Mesenchymal stem cell (in vitro differentiated cells and primary cell): ENCODE data around the gene ZFP57. TPM values are rescaled to one million over a fixed set of nuclear protein-coding genes. Genes with fewer than 3 reads are reported as not detected.

ENCODE experiments used
- DNase-seq: peaks from one replicate; pipeline ENCODE4 v3.0.0-alpha.2; 2013
- H2AFZ ChIP-seq: one replicate; pipeline ENCODE4 v1.6.1; 2013; ENCODE audit warnings: low read depth, mild to moderate bottlenecking, control low read depth, inconsistent platforms, low read length, moderate library complexity
- H2AK5ac ChIP-seq: 2 replicates; pipeline ENCODE4 v1.6.1; 2013; ENCODE audit warnings: low read length, moderate library complexity, mild to moderate bottlenecking, inconsistent platforms; ENCODE audit not compliant: severe bottlenecking
- H2BK120ac ChIP-seq: one replicate; pipeline ENCODE4 v1.6.1; 2013; ENCODE audit warnings: low read depth, mild to moderate bottlenecking, inconsistent platforms, low read length, moderate library complexity
- H2BK12ac ChIP-seq, 2 experiments: one replicate each; pipeline ENCODE4 v1.6.1; 2013; ENCODE audit warnings: inconsistent platforms in 2 of 2, low read length in 2 of 2, mild to moderate bottlenecking in 2 of 2, moderate library complexity in 2 of 2, control low read depth in 1 of 2
- H2BK15ac ChIP-seq: one replicate; pipeline ENCODE4 v1.6.1; 2013; ENCODE audit warnings: mild to moderate bottlenecking, low read depth, inconsistent platforms; ENCODE audit not compliant: poor library complexity, severe bottlenecking
- H2BK5ac ChIP-seq: 2 replicates; pipeline ENCODE4 v1.6.1; 2013; ENCODE audit warnings: low read depth, mild to moderate bottlenecking, low read length, control low read depth, inconsistent platforms; ENCODE audit not compliant: poor library complexity, severe bottlenecking
- H3K14ac ChIP-seq, 2 experiments: one replicate each; pipeline ENCODE4 v1.6.1; 2013; ENCODE audit warnings: inconsistent platforms in 2 of 2, low read length in 2 of 2, control low read depth in 1 of 2, mild to moderate bottlenecking in 1 of 2, moderate library complexity in 1 of 2
- H3K18ac ChIP-seq, 2 experiments: one replicate each; pipeline ENCODE4 v1.6.1; 2013; ENCODE audit warnings: inconsistent platforms in 2 of 2, low read length in 2 of 2, control low read depth in 1 of 2, low read depth in 1 of 2, mild to moderate bottlenecking in 1 of 2
- H3K23ac ChIP-seq, 2 experiments: one replicate each; pipeline ENCODE4 v1.6.1; 2013; ENCODE audit warnings: inconsistent platforms in 2 of 2, low read length in 2 of 2, mild to moderate bottlenecking in 2 of 2, moderate library complexity in 2 of 2, control low read depth in 1 of 2
- H3K27ac ChIP-seq: 2 replicates; pipeline ENCODE4 v1.5.1; 2013; ENCODE audit warnings: mild to moderate bottlenecking, moderate library complexity, low read length, control low read depth, inconsistent platforms; ENCODE audit not compliant: poor library complexity, severe bottlenecking
- H3K27me3 ChIP-seq, 2 experiments: 2 replicates each; pipeline versions ENCODE4 v1.6.1 to v1.7.0; 2013; ENCODE audit warnings: low read length in 2 of 2, mild to moderate bottlenecking in 2 of 2, moderate library complexity in 2 of 2, control low read depth in 1 of 2, inconsistent platforms in 1 of 2; ENCODE audit not compliant: control insufficient read depth in 1 of 2, insufficient read depth in 1 of 2
- H3K36me3 ChIP-seq, 2 experiments: 2 replicates each; pipeline versions ENCODE4 v1.6.1 to v1.7.0; 2013; ENCODE audit warnings: low read length in 2 of 2, control low read depth in 1 of 2, inconsistent platforms in 1 of 2, low read depth in 1 of 2, mild to moderate bottlenecking in 1 of 2; ENCODE audit not compliant: insufficient read depth in 2 of 2, control insufficient read depth in 1 of 2
- H3K4ac ChIP-seq, 2 experiments: one replicate each; pipeline ENCODE4 v1.6.1; 2013; ENCODE audit warnings: inconsistent platforms in 2 of 2, low read length in 2 of 2, mild to moderate bottlenecking in 2 of 2, moderate library complexity in 2 of 2, control low read depth in 1 of 2, low read depth in 1 of 2
- H3K4me1 ChIP-seq: 2 replicates; pipeline ENCODE4 v1.6.1; 2013; ENCODE audit warnings: low read depth, low read length, control low read depth; ENCODE audit not compliant: control insufficient read depth, insufficient read depth
- H3K4me2 ChIP-seq: 2 replicates; pipeline ENCODE4 v1.6.1; 2013; ENCODE audit warnings: low read length, mild to moderate bottlenecking, inconsistent platforms; ENCODE audit not compliant: poor library complexity, severe bottlenecking
- H3K4me3 ChIP-seq, 2 experiments: 2 replicates each; pipeline versions ENCODE4 v1.5.1 to v1.7.0; 2013; ENCODE audit warnings: low read length in 2 of 2, mild to moderate bottlenecking in 2 of 2, control low read depth in 1 of 2, low read depth in 1 of 2; ENCODE audit not compliant: insufficient read depth in 1 of 2
- H3K79me1 ChIP-seq: replicated peaks from 2 replicates; pipeline ENCODE4 v1.6.1; 2013; ENCODE audit warnings: mild to moderate bottlenecking, control low read depth, low read length, inconsistent platforms; ENCODE audit not compliant: poor library complexity, severe bottlenecking
- H3K9ac ChIP-seq: 2 replicates; pipeline ENCODE4 v1.7.0; 2013; ENCODE audit warnings: mild to moderate bottlenecking, low read length, moderate library complexity
- H3K9me3 ChIP-seq: 2 replicates; pipeline ENCODE4 v1.7.0; 2013; ENCODE audit warnings: mild to moderate bottlenecking, low read length; ENCODE audit not compliant: control insufficient read depth
- H4K8ac ChIP-seq: one replicate; pipeline ENCODE4 v1.6.1; 2013; ENCODE audit warnings: inconsistent platforms, mild to moderate bottlenecking, low read length, moderate library complexity
- H4K91ac ChIP-seq: one replicate; pipeline ENCODE4 v1.6.1; 2013; ENCODE audit warnings: mild to moderate bottlenecking, low read length, inconsistent platforms
- WGBS: methylation state at CpG from one replicate; pipeline ENCODE4 v1.1.7; 2013; ENCODE audit warnings: mixed read lengths; 5-methylcytosine and 5-hydroxymethylcytosine counted together
- polyA plus RNA-seq, 2 experiments: library from polyadenylated mRNA; stranded (reverse); fragments of 200-250 nt; gene quantifications; one replicate each; pipeline ENCODE4 v1.2.3, GENCODE V29; 2013

Gene ZFP57
- not detected for polyA plus RNA-seq (2013, experiment 1 of 2)
- polyA plus RNA-seq (2013, experiment 2 of 2), result not detected

GRCh38 chr6:29680904-29681303 is at the start of gene ZFP57:
Gene ZFP57, minus strand, starts transcription at chr6:29681152. Its CDS starts 4,149 bp downstream, at chr6:29677003.
- H3K4me1 ChIP-seq, result peaks cover 2% of the 10 kb centered on the region
- no peak within 1 kb of the TSS for H2BK15ac ChIP-seq
- no peak within 1 kb of the TSS for H3K27ac ChIP-seq
- H2AK5ac ChIP-seq, result no peak within 1 kb of the TSS
- no peak within 1 kb of the TSS for H4K91ac ChIP-seq
- no peak within 1 kb of the TSS for H3K18ac ChIP-seq
- no peak within 1 kb of the TSS for H4K8ac ChIP-seq
- H2BK120ac ChIP-seq, result no peak within 1 kb of the TSS
- H3K14ac ChIP-seq, result no peak within 1 kb of the TSS
- H3K4me2 ChIP-seq, result no peak within 1 kb of the TSS
- no peak within 1 kb of the TSS for H3K9ac ChIP-seq
- no peak within 1 kb of the TSS for H3K4ac ChIP-seq
- H3K27me3 ChIP-seq, result peaks cover 4 to 30% of the 10 kb centered on the region in 2 experiments
- H2BK5ac ChIP-seq, result no peak within 1 kb of the TSS
- no peak within 1 kb of the TSS for H2AFZ ChIP-seq
- no peak for DNase-seq
- no peaks in the 10 kb centered on the region for H3K36me3 ChIP-seq
- H3K79me1 ChIP-seq, result no peaks in the 10 kb centered on the region
- H3K4me3 ChIP-seq, result no peak within 1 kb of the TSS
- 97% methylated on average over 31 of the region's 31 CpGs for WGBS
- peaks cover 7% of the 10 kb centered on the region for H3K9me3 ChIP-seq
- no peak within 1 kb of the TSS for H2BK12ac ChIP-seq
- H3K23ac ChIP-seq, result no peak within 1 kb of the TSS

GRCh38 chr6:29730575-29731126 is 49.7 kb upstream of the ZFP57 start:
- H3K79me1 ChIP-seq, result no peaks in the 10 kb centered on the region
- H3K23ac ChIP-seq, result no peak overlapping the region
- no peak overlapping the region for H3K4me2 ChIP-seq
- no peaks in the 10 kb centered on the region for H3K4me1 ChIP-seq
- H3K4me3 ChIP-seq, result no peak overlapping the region
- no peak overlapping the region for H2BK120ac ChIP-seq
- H2AFZ ChIP-seq, result no peak overlapping the region
- no peak overlapping the region for H4K91ac ChIP-seq
- peaks cover 0 to under 1% of the 10 kb centered on the region in 2 experiments for H3K27me3 ChIP-seq
- 31% methylated on average over 6 of the region's 7 CpGs for WGBS
- no peak overlapping the region for H2BK12ac ChIP-seq
- H3K18ac ChIP-seq, result no peak overlapping the region
- H3K27ac ChIP-seq, result no peak overlapping the region
- no peaks in the 10 kb centered on the region for H3K9me3 ChIP-seq
- no peak for DNase-seq
- peaks cover 0 to 4% of the 10 kb centered on the region in 2 experiments for H3K36me3 ChIP-seq
- no peak overlapping the region for H2AK5ac ChIP-seq
- no peak overlapping the region for H3K9ac ChIP-seq
- H3K4ac ChIP-seq, result no peak overlapping the region
- no peak overlapping the region for H2BK5ac ChIP-seq
- no peak overlapping the region for H3K14ac ChIP-seq
- H4K8ac ChIP-seq, result no peak overlapping the region
- no peak overlapping the region for H2BK15ac ChIP-seq

- Histone ChIP-seq H3K4me3 (no peak overlapping the region), H3K4me1 (no peaks in the 10 kb centered on the region), H2BK5ac (no peak overlapping the region), H4K91ac (no peak overlapping the region), H3K36me3 (peaks cover 0 to 5% of the 10 kb centered on the region in 2 experiments), H4K8ac (no peak overlapping the region), H2AK5ac (no peak overlapping the region), H3K18ac (no peak overlapping the region), H2BK120ac (no peak overlapping the region), H3K14ac (no peak overlapping the region), H3K4me2 (no peak overlapping the region), H3K27ac (no peak overlapping the region), H3K4ac (no peak overlapping the region), H2AFZ (no peak overlapping the region), H3K9me3 (no peaks in the 10 kb centered on the region), H2BK12ac (no peak overlapping the region), H3K23ac (no peak overlapping the region), H3K27me3 (peaks cover 0 to 6% of the 10 kb centered on the region in 2 experiments), H3K79me1 (no peaks in the 10 kb centered on the region), H3K9ac (no peak overlapping the region), H2BK15ac (no peak overlapping the region)
- no peak for DNase-seq
- 65% methylated on average over 4 of the region's 6 CpGs for WGBS
Observed at GRCh38 chr6:29729774-29730328, 48.9 kb upstream of the ZFP57 start.

GRCh38 chr6:29728875-29729270 is 47.9 kb upstream of the ZFP57 start:
- H3K79me1 ChIP-seq, result no peaks in the 10 kb centered on the region
- H3K9ac ChIP-seq, result no peak overlapping the region
- H3K23ac ChIP-seq, result no peak overlapping the region
- no peak overlapping the region for H3K4me2 ChIP-seq
- no peak overlapping the region for H3K4ac ChIP-seq
- H2AK5ac ChIP-seq, result no peak overlapping the region
- no peak overlapping the region for H4K8ac ChIP-seq
- H3K9me3 ChIP-seq, result no peaks in the 10 kb centered on the region
- no peak for DNase-seq
- H3K27ac ChIP-seq, result no peak overlapping the region
- no peak overlapping the region for H2BK120ac ChIP-seq
- no peak overlapping the region for H4K91ac ChIP-seq
- no peak overlapping the region for H3K4me3 ChIP-seq
- H3K4me1 ChIP-seq, result peaks cover 4% of the 10 kb centered on the region
- H2BK15ac ChIP-seq, result no peak overlapping the region
- H2BK5ac ChIP-seq, result no peak overlapping the region
- no peak overlapping the region for H2AFZ ChIP-seq
- no peak overlapping the region for H3K18ac ChIP-seq
- no peak overlapping the region for H2BK12ac ChIP-seq
- H3K36me3 ChIP-seq, result peaks cover 0 to 5% of the 10 kb centered on the region in 2 experiments
- H3K27me3 ChIP-seq, result peaks cover 0 to 15% of the 10 kb centered on the region in 2 experiments
- H3K14ac ChIP-seq, result no peak overlapping the region
